D721Med (cell line): ENCODE results near the gene M6PR.
"Not testable (repeated sequence)": the region's sequence is repeated elsewhere in the genome, so short reads cannot be mapped to it uniquely, and the experiment has no call there.

ENCODE experiments used
- DNase-seq: peaks from one replicate; pipeline ENCODE4 v3.0.0; 2011; ENCODE audit warnings: low spot score; ENCODE audit not compliant: insufficient read length
- FAIRE-seq: peaks from 2 replicates; lab custom pipeline; 2011; peaks lifted over from hg19 to GRCh38; lab: Jason Lieb, UNC
- TF ChIP-seq, protein P1 (sequence below): IDR thresholded peaks from 2 replicates; pipeline ENCODE4 v1.5.1; 2012; ENCODE audit warnings: mild to moderate bottlenecking, control low read depth; ENCODE audit not compliant: insufficient read depth; ENCODE audit errors: missing control alignments

The M6PR gene

DNA sequence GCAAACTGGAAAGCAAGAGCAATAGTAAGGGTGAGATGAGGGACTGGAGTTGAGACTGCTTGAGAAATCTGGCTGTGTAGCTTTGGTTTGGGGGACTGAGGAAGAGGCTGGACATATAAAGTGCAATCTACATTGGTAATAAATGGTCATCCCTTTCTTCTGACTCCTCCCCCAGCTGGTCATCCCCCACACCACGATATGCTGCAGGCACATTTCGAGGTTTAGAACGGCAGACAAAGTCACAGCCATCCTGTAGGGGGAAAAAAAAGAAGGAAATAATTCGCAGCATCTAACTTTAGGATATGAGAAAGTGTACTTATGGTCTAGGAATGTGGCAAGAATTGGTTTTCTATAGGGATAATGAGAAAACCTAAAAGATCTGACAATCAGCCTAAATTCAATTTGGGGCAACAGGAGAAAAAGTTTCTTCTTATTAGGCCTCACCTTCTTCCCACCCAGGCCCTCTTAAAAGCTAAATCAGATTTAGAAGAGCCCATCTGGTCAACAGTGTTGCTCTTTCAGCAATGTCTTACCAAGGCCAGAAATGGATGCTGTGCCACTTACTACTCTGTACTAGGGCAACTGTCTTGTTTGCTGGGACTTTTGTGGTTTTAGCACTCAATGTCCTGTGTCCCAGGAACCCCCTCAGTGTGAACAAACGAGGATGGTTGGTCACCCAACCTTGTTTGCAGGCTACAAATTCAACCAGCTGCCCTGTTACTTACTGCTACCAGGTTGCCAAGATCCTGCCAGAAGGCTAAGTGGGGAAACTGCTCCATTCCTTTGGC is 7.6 kb downstream of the M6PR start:
- TF ChIP-seq, protein P1, sequence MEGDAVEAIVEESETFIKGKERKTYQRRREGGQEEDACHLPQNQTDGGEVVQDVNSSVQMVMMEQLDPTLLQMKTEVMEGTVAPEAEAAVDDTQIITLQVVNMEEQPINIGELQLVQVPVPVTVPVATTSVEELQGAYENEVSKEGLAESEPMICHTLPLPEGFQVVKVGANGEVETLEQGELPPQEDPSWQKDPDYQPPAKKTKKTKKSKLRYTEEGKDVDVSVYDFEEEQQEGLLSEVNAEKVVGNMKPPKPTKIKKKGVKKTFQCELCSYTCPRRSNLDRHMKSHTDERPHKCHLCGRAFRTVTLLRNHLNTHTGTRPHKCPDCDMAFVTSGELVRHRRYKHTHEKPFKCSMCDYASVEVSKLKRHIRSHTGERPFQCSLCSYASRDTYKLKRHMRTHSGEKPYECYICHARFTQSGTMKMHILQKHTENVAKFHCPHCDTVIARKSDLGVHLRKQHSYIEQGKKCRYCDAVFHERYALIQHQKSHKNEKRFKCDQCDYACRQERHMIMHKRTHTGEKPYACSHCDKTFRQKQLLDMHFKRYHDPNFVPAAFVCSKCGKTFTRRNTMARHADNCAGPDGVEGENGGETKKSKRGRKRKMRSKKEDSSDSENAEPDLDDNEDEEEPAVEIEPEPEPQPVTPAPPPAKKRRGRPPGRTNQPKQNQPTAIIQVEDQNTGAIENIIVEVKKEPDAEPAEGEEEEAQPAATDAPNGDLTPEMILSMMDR, result no peak
- FAIRE-seq (no peak), DNase-seq (no peak)

DNA sequence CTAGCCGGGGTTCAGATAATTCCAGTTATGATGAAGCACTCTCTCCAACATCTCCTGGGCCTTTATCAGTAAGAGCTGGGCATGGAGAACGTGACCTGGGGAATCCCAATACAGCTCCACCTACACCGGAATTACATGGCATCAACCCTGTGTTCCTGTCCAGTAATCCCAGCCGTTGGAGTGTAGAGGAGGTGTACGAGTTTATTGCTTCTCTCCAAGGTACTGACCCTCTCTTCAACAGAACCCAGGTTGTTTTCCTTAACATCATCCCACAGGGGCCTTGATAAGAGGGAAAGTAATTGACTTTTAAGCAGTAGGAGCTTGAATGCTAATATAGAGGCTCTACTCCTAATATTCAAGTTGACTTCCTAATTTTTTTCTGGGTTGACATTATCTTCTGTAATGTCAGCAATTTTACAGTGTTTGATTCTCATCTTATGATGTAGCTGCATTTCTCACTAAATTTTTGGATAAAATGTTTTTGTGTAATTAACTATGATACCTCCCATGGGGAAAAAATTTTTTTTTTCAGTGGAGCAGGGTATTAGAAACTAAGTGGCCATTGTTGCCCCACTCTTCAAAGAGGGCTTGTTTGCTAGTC is 11.5 kb downstream of the M6PR start:
- DNase-seq, FAIRE-seq: not testable (repeated sequence)

DNA sequence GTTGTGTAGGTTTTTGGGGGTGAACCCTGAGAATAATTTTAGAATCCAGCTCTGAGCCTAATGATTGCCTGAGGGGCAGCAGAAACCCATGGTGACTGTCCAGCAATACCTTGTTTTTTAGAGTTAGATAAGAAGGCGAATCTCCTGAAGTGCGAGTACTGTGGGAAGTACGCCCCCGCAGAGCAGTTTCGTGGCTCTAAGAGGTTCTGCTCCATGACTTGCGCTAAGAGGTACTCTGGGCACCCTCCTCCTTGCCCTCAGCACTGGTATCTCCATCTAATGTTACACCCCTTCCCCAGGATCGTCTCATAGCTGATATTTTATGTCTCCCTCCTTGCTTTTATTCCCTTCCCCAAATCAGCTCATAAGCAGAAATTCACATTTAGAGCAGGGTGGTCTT is 12.7 kb downstream of the M6PR start:
- FAIRE-seq, result no peak
- no peak for DNase-seq
- TF ChIP-seq, protein P1, result no peak

DNA sequence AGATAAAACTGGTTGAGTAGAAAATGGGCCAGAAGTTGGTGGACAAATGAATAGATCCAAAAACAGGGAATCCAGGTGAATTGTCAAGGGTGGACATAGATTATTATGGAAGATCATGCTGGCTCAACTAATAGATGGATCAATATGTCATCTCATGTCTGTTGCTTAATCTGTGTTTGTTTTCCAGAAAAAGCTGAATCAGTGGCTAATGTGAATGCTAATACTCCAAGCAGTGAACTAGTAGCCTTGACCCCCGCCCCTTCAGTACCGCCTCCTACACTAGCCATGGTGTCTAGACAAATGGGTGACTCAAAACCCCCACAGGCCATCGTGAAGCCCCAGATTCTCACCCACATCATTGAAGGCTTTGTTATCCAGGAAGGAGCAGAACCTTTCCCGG is 15.4 kb downstream of the M6PR start:
- not testable (repeated sequence) for FAIRE-seq, DNase-seq

DNA sequence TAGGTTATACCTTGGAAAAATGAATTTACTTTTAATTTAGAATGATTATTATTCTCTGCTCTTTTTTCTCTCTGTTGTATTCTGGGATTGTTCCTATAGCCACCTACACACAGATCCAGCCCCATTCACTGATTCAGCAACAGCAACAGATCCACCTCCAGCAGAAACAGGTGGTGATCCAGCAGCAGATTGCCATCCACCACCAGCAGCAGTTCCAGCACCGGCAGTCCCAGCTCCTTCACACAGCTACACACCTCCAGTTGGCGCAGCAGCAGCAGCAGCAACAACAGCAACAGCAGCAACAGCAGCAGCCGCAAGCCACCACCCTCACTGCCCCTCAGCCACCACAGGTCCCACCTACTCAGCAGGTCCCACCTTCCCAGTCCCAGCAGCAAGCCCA is 17.0 kb downstream of the M6PR start:
- DNase-seq, FAIRE-seq: not testable (repeated sequence)

DNA sequence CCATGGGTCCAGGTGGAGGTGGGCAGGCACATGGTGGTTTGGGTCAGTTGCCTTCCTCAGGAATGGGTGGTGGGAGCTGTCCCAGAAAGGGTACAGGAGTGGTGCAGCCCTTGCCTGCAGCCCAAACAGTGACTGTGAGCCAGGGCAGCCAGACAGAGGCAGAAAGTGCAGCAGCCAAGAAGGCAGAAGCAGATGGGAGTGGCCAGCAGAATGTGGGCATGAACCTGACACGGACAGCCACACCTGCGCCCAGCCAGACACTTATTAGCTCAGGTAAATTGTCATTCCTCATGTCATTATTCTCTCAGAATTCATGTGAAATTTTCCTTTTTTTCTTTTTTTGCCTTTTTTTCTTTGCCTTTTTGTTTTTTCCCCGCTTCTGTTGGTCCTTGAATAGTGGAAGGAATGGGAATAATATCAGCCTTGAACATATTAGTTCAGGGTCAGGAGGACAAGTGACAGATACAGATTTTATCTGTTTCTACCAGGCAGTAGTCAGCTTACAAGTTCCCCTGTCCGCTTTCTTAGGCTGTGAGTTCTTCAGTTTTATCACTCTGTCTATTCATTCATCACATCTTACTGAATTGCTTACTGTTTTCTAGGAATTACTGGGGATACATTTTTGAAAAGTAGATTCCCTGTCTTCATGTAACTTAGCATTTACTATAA is 18.7 kb downstream of the M6PR start:
- not testable (repeated sequence) for FAIRE-seq, DNase-seq

DNA sequence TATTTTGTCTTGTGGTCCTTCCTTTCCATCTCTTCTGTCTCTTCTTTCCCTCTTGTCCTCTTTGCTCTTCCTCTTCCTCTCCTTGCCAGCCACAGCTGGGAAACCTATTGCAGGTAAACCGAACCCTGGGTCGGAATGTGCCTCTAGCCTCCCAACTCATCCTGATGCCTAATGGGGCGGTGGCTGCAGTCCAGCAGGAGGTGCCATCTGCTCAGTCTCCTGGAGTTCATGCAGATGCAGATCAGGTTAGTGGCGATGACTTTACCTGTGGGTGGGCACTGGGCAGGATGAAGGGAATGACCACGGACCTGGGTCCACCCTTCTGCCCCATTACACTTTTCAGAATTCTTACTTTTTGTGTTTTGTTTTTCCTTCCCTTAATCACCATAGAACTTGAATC is 26.9 kb downstream of the M6PR start:
- TF ChIP-seq, protein P1, result no peak
- no peak for DNase-seq
- no peak for FAIRE-seq

DNA sequence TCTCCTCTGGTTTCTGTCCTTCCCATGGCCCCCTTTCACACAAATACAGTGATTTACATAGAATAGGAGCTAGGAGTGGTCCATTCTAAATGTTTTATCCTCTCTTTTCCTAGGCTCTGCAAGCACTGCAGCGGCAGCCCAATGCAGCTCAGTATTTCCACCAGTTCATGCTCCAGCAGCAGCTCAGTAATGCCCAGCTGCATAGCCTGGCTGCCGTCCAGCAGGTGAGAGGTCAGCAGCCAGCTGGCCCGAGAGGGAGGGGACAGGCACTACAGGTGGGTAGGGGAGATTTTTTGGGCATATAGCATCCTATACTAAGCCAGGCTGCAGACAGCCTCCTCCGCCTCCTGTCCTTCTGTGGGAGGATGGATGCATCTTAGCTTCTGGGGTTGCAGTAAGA is 29.8 kb downstream of the M6PR start:
- not testable (repeated sequence) for DNase-seq, FAIRE-seq

DNA sequence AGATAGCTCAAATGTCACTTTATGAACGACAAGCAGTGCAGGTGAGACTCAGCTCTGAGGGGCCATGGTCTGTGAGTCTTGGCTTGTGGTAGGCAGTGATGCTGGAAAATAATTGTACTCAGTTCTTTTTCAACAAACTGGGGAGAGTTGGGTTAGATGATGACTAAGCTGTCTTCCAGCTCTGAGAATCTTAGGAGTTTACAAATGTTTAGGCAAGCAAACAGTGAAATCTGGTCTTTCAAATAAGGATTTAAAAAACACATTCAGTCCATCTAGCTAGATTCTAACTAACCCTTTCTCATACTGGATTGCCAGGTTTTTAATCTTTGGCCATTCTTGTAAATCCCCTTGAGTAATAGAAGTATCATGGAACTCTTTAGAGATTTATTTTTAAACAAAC is 31.7 kb downstream of the M6PR start:
- no peak for FAIRE-seq
- TF ChIP-seq, protein P1, result no peak
- DNase-seq, result no peak
